Colonic mucosa (tissue), 4 donors: ENCODE results near the gene VPREB3. TPM values are rescaled to one million over a fixed set of nuclear protein-coding genes. Genes with fewer than 3 reads are reported as not detected.

Source experiments
- DNase-seq: peaks from one replicate; pipeline ENCODE4 v3.0.0-alpha.2; 2020
- H3K27ac ChIP-seq: fragments of 200-600 bp; one replicate; pipeline ENCODE4 v1.8.0; 2021
- H3K27me3 ChIP-seq: fragments of 200-600 bp; one replicate; pipeline ENCODE4 v1.8.0; 2021
- H3K36me3 ChIP-seq: fragments of 200-600 bp; one replicate; pipeline ENCODE4 v1.8.0; 2021
- H3K4me1 ChIP-seq: fragments of 200-600 bp; one replicate; pipeline ENCODE4 v1.8.0; 2021; ENCODE audit warnings: mild to moderate bottlenecking
- H3K4me3 ChIP-seq: fragments of 200-600 bp; one replicate; pipeline ENCODE4 v1.8.0; 2021
- H3K9ac ChIP-seq, 2 donors: one replicate each; pipeline ENCODE4 v1.7.0; 2013; ENCODE audit warnings: control low read depth in 2 of 2, low read depth in 2 of 2, low read length in 2 of 2
- H3K9me3 ChIP-seq: fragments of 200-600 bp; one replicate; pipeline ENCODE4 v1.8.0; 2021
- CTCF ChIP-seq: fragments of 200-600 bp; IDR thresholded peaks from one replicate; pipeline ENCODE4 v1.8.0; 2022; ENCODE audit warnings: antibody characterized with exemption, mild to moderate bottlenecking
- intact Hi-C: fragments of 100-400 bp; cut with DNase I; formaldehyde crosslinking; loops from one replicate; pipeline ENCODE4 v1.14.1; 2022
- total RNA-seq, 2 donors: library from RNA; stranded (reverse); fragmentation: NEBNext Ultra II Directional in 1 of 2; extraction: Animal tissue kit (Norgen Biotek cat#: 25700) in 1 of 2; gene quantifications; one replicate each; pipeline ENCODE4 v1.2.1, GENCODE V29; 2021
- donor health status: healthy.
- donor health status: DM: no; HTN: no; CAD: no.
- donor health status: DM: no; HTN: no; CAD: no.

VPREB3 gene
- total RNA-seq, 2 donors from 2014 or later: 1.2 to 1.9 TPM

DNA sequence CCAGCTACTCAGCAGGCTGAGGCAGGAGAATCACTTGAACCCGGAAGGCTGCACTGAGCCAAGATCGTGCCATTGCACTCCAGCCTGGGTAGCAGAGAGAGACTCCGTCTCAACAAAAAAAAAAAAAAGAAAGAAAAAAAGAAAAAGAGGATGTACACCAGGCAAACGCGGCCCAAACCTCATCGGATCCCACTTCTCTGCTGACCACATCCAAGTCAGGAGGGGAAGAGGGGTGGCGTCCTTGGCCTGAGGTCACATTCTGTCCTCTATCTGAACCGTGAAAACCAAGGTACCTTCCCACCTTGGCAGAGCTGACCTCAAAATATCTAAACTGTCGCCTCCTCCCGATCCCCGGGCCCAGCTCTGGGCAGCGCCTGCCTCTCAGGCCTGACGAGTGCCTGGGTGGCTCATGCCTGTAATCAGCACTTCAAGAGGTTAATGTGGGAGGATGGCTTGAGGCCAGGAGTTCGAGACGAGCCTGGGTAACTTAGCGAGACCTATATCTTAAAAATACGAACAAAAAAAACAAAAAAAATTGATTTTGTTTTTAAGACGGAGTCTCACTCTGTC lies 38.3 kb downstream of the VPREB3 start:
- Histone ChIP-seq H3K4me1 (peaks cover 8% of the 10 kb centered on the region), H3K9ac (no peak overlapping the region), H3K36me3 (no peaks in the 10 kb centered on the region), H3K9me3 (no peaks in the 10 kb centered on the region), H3K4me3 (peak overlapping the region; percentile 93), H3K27me3 (no peaks in the 10 kb centered on the region), H3K27ac (no peak overlapping the region)
- intact Hi-C loops: no loop called here
- DNase-seq: no peak
- TF ChIP-seq CTCF: no peak

- no peaks in the 10 kb centered on the region for H3K9me3 ChIP-seq
- H3K4me1 ChIP-seq: peaks cover 8% of the 10 kb centered on the region
- TF ChIP-seq CTCF: no peak
- H3K27ac ChIP-seq: no peak overlapping the region
- DNase-seq: no peak
- H3K27me3 ChIP-seq: no peaks in the 10 kb centered on the region
- H3K9ac ChIP-seq: no peak overlapping the region
- no peak overlapping the region for H3K4me3 ChIP-seq
- intact Hi-C loops: no loop called here
- no peaks in the 10 kb centered on the region for H3K36me3 ChIP-seq
Observed at GRCh38 chr22:23714596-23715578, 39.3 kb downstream of the VPREB3 start.

DNA sequence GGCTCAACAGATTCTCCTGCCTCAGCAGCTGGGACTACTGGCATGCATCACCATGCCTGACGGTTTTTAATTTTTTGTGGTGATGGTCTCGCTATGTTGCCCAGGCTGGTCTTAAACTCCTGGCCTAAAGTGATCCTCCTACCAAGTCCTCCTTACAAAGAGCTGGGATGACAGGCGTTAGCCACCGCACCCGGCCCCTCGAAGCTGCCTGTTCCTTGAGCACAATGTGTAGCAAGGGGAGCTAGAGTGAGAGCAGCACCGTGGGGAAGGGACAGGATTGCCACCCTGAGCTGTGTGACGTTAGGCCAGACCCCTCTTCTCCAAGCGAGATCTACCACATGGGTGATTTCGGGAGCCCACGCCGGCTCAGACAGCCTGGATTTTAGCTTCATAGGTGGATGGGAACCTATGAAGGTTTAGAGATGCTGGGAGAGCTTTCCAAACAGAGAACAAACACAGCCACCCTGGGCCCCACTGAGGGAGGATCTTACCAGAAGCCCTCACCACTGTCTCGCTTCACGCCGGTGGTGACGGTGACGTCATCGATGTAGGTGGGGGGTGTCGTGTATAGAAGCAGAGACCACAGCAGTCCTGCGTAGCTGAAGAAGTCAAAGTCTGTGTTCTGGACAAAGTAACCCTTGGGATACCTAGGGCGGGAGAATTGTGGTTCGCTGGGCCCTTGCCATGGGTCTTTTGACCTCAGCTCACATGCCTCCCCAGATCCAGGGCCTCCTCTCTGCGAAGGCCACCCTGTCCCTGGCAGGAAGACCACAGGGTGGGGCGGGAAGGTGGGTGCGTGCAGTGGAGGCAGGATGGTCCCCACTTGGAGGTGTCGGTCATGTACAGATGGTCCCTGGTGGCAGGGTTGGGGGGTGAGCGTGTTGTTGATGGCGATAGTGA lies 40.3 kb downstream of the VPREB3 start:
- Histone ChIP-seq H3K27me3 (no peaks in the 10 kb centered on the region), H3K4me1 (peaks cover 8% of the 10 kb centered on the region), H3K4me3 (no peak overlapping the region), H3K9me3 (no peaks in the 10 kb centered on the region), H3K9ac (no peak overlapping the region), H3K36me3 (no peaks in the 10 kb centered on the region), H3K27ac (no peak overlapping the region)
- intact Hi-C loops: no loop called here
- TF ChIP-seq CTCF: no peak
- no peak for DNase-seq

GRCh38 chr22:23712256-23712655 lies 42.0 kb downstream of the VPREB3 start:
- DNase-seq: no peak
- no peak overlapping the region for H3K27ac ChIP-seq
- no peaks in the 10 kb centered on the region for H3K36me3 ChIP-seq
- no peak overlapping the region for H3K4me3 ChIP-seq
- no peaks in the 10 kb centered on the region for H3K9me3 ChIP-seq
- no peak for TF ChIP-seq CTCF
- H3K27me3 ChIP-seq: no peaks in the 10 kb centered on the region
- H3K4me1 ChIP-seq: peaks cover 5% of the 10 kb centered on the region
- intact Hi-C loops: no loop called here
- no peak overlapping the region for H3K9ac ChIP-seq

GRCh38 chr22:23709107-23709506 lies 45.1 kb downstream of the VPREB3 start:
- intact Hi-C loops: no loop called here
- DNase-seq: no peak
- H3K36me3 ChIP-seq: peaks cover 4% of the 10 kb centered on the region

More at GRCh38 chr22:23709107-23709506, 45.1 kb downstream of the VPREB3 start:
- Histone ChIP-seq H3K27ac (no peak overlapping the region), H3K9me3 (no peaks in the 10 kb centered on the region), H3K9ac (no peak overlapping the region), H3K27me3 (no peaks in the 10 kb centered on the region), H3K4me3 (no peak overlapping the region), H3K4me1 (no peaks in the 10 kb centered on the region)
- no peak for TF ChIP-seq CTCF
